ENCODE data around the gene ST6GAL1. TPM values are rescaled to one million over a fixed set of nuclear protein-coding genes. Genes with fewer than 3 reads are reported as not detected.

ST6GAL1 gene
- total RNA-seq, 1 experiment from 2014 or later, result 3.3 TPM

Other genes starting within 250 kb of the ST6GAL1 start
- gene KNG1, start 213.2 kb upstream of the ST6GAL1 start, total RNA-seq (2021; ENCODE audit: unreplicated experiment), result 0.23 TPM
- 219 TPM for gene EIF4A2, start 146.9 kb upstream of the ST6GAL1 start, total RNA-seq (2021; ENCODE audit: unreplicated experiment)
- gene RFC4, start 124.0 kb upstream of the ST6GAL1 start, total RNA-seq (2021; ENCODE audit: unreplicated experiment), result 70.7 TPM
- not detected for gene ADIPOQ, start 87.8 kb upstream of the ST6GAL1 start, total RNA-seq (2021; ENCODE audit: unreplicated experiment)
- gene RPL39L, start 209.0 kb downstream of the ST6GAL1 start, total RNA-seq (2021; ENCODE audit: unreplicated experiment), result 37.7 TPM